Measurements from ENCODE around the gene DST. TPM values are rescaled to one million over a fixed set of nuclear protein-coding genes. Genes with fewer than 3 reads are reported as not detected.

The DST gene
- total RNA-seq, 1 experiment from 2014 or later = 144 TPM

GRCh38 chr6:56575736-56576135 is 67.0 kb downstream of the DST start:
- no peaks in the 10 kb centered on the region for H3K27me3 ChIP-seq (ENCODE audit: insufficient read depth, low read length)
- ChIA-PET POLR2A (no interaction called here), CTCF (no interaction called here), RAD21 (ENCODE audit: low non-redundant PET in 1 of 2, low total read pairs in 2 of 2, uncharacterized antibody in 2 of 2, unreplicated experiment in 2 of 2) (no interaction called here)
- intact Hi-C loops (cut with micrococcal nuclease) = no loop called here
- no peak overlapping the region for H3K27ac ChIP-seq (ENCODE audit: low read depth, low read length)
- no peak overlapping the region for H3K4me2 ChIP-seq (ENCODE audit: low read length)
- no peaks in the 10 kb centered on the region for H3K9me2 ChIP-seq (ENCODE audit: insufficient read depth)
- TF ChIP-seq ZNF274 (IDR thresholded peaks at IDR 0.05; ENCODE audit: low read depth, low read length) = no peak
- no peak for TF ChIP-seq ZFX (IDR thresholded peaks at IDR 0.05)
- no peak for TF ChIP-seq YY1 (IDR thresholded peaks at IDR 0.05; ENCODE audit: extremely low read depth, insufficient replicate concordance, low read depth, low read length)
- TF ChIP-seq CTCF (IDR thresholded peaks at IDR 0.05 in 2 of 3, conservative IDR thresholded peaks at IDR 0.05 in 1 of 3; ENCODE audit: borderline replicate concordance in 1 of 3, insufficient read depth in 1 of 3, low read depth in 2 of 3, low read length in 2 of 3) = no peak
- TF ChIP-seq EGR1 (IDR thresholded peaks at IDR 0.05; ENCODE audit: low read depth) = no peak
- TF ChIP-seq TCF7L2 (IDR thresholded peaks at IDR 0.05; ENCODE audit: borderline replicate concordance, extremely low read depth, insufficient read depth, insufficient read length) = no peak
- TF ChIP-seq JUND (IDR thresholded peaks at IDR 0.05) = no peak
- no peak for TF ChIP-seq EZH2phosphoT487 (IDR thresholded peaks at IDR 0.05; ENCODE audit: borderline replicate concordance)
- no peak for TF ChIP-seq SIN3A (IDR thresholded peaks at IDR 0.05; ENCODE audit: low read depth)
- TF ChIP-seq POLR2AphosphoS5 (IDR thresholded peaks at IDR 0.05; ENCODE audit: low read depth, low read length) = no peak
- TF ChIP-seq ELF1 (IDR thresholded peaks at IDR 0.05; ENCODE audit: borderline replicate concordance, low read depth) = no peak
- no peak for TF ChIP-seq ZBTB33 (IDR thresholded peaks at IDR 0.05; ENCODE audit: extremely low read depth, insufficient replicate concordance, low read length)
- TF ChIP-seq SP1 (IDR thresholded peaks at IDR 0.05; ENCODE audit: low read depth) = no peak
- no peak for TF ChIP-seq FOSL1 (IDR thresholded peaks at IDR 0.05; ENCODE audit: low read depth)
- TF ChIP-seq, protein P1, sequence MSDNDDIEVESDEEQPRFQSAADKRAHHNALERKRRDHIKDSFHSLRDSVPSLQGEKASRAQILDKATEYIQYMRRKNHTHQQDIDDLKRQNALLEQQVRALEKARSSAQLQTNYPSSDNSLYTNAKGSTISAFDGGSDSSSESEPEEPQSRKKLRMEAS (IDR thresholded peaks at IDR 0.05) = no peak
- no peak for TF ChIP-seq CBX3 (IDR thresholded peaks at IDR 0.05; ENCODE audit: low read depth)
- no peak for TF ChIP-seq RAD21 (IDR thresholded peaks at IDR 0.05; ENCODE audit: low read depth)
- H3K36me3 ChIP-seq (ENCODE audit: control insufficient read depth in 1 of 2, insufficient read depth in 2 of 2, low read length in 2 of 2) = peaks cover 8 to 22% of the 10 kb centered on the region in 2 experiments; a peak in 2 of 4 replicates
- no peak for DNase-seq (ENCODE audit: low read depth, low spot score)
- H3K9me3 ChIP-seq (ENCODE audit: control insufficient read depth in 1 of 2, insufficient read depth in 1 of 2, low read depth in 1 of 2, low read length in 2 of 2) = no peaks in the 10 kb centered on the region
- no peak for ATAC-seq
- no TSS peak for BruUV-seq (replicated peaks)
- no peak overlapping the region for H3K9ac ChIP-seq (ENCODE audit: low read length)
- no peak overlapping the region for H3K4me3 ChIP-seq (replicated peaks in 1 of 2; ENCODE audit: low read depth in 1 of 2, low read length in 2 of 2)
- no peaks in the 10 kb centered on the region for H3K79me2 ChIP-seq (ENCODE audit: insufficient read depth, low read length)
- no peaks in the 10 kb centered on the region for H4K20me1 ChIP-seq (ENCODE audit: insufficient read depth)
- H3K4me1 ChIP-seq (ENCODE audit: control insufficient read depth in 1 of 2, insufficient read depth in 2 of 2, low read length in 2 of 2) = peaks cover 0 to 7% of the 10 kb centered on the region in 2 experiments; a peak in 1 of 4 replicates
- no peak overlapping the region for H2AFZ ChIP-seq (ENCODE audit: low read depth, low read length, poor library complexity, severe bottlenecking)
